Subcutaneous adipose tissue (tissue), 4 donors: Measurements from ENCODE around the gene GRM7. TPM values are rescaled to one million over a fixed set of nuclear protein-coding genes. Genes with fewer than 3 reads are reported as not detected.

Source experiments
- CTCF ChIP-seq: fragments of 450-650 bp; IDR thresholded peaks from one replicate; pipeline ENCODE4 v1.5.1; 2016; ENCODE audit warnings: low read depth, mild to moderate bottlenecking, control low read depth, antibody characterized with exemption, moderate library complexity
- total RNA-seq, 4 donors: library from RNA; depleted of rRNA; stranded (reverse); fragments of >200 nt; gene quantifications; one replicate each; pipeline ENCODE4 v1.1.0, GENCODE V29; 2016

Gene GRM7
- total RNA-seq, 4 donors from 2014 or later, result 0.16 to 1.2 (median 0.90) TPM

- TF ChIP-seq CTCF, result no peak
Observed at GRCh38 chr3:7697548-7697947, 836.6 kb downstream of the GRM7 start.

GRCh38 chr3:7700539-7700938 lies 839.6 kb downstream of the GRM7 start:
- TF ChIP-seq CTCF, result no peak

GRCh38 chr3:7700977-7701376 lies 840.1 kb downstream of the GRM7 start:
- TF ChIP-seq CTCF, result no peak

- TF ChIP-seq CTCF, result no peak
Observed at GRCh38 chr3:7707187-7707586, 846.3 kb downstream of the GRM7 start.

GRCh38 chr3:7709376-7710082 lies 848.6 kb downstream of the GRM7 start:
- TF ChIP-seq CTCF, result no peak

- TF ChIP-seq CTCF, result no peak
Observed at GRCh38 chr3:7710284-7710683, 849.4 kb downstream of the GRM7 start.

GRCh38 chr3:7713724-7714123 lies 852.8 kb downstream of the GRM7 start:
- no peak for TF ChIP-seq CTCF
